NCI-H2227 treated with DMSO at 0.1 percent for 48 hours (cell line): ENCODE data around the gene TLR9.

Experiments
- DNase-seq: peaks from one replicate; lab custom pipeline; 2025; lab: John Stamatoyannopoulos, UW

TLR9 gene

GRCh38 chr3:52217409-52217805 lies 8.0 kb downstream of the TLR9 start:
- DNase-seq = no peak

- no peak for DNase-seq
Measured at GRCh38 chr3:52216585-52217408, 8.6 kb downstream of the TLR9 start.

GRCh38 chr3:52215351-52215750 lies 10.1 kb downstream of the TLR9 start:
- no peak for DNase-seq

- no peak for DNase-seq
Measured at GRCh38 chr3:52213901-52214300, 11.5 kb downstream of the TLR9 start.

- DNase-seq = no peak
Measured at GRCh38 chr3:52213005-52213404, 12.4 kb downstream of the TLR9 start.

GRCh38 chr3:52211268-52211891 lies 14.1 kb downstream of the TLR9 start:
- DNase-seq = no peak

GRCh38 chr3:52210550-52211046 lies 14.8 kb downstream of the TLR9 start:
- no peak for DNase-seq

- no peak for DNase-seq
Measured at GRCh38 chr3:52210037-52210436, 15.4 kb downstream of the TLR9 start.

- no peak for DNase-seq
Measured at GRCh38 chr3:52208556-52208955, 16.9 kb downstream of the TLR9 start.

- DNase-seq = no peak
Measured at GRCh38 chr3:52205727-52206372, 19.6 kb downstream of the TLR9 start.

GRCh38 chr3:52204337-52205073 lies 20.9 kb downstream of the TLR9 start:
- no peak for DNase-seq

GRCh38 chr3:52203701-52204100 lies 21.7 kb downstream of the TLR9 start:
- DNase-seq = no peak

GRCh38 chr3:52202384-52203077 lies 22.9 kb downstream of the TLR9 start:
- DNase-seq = no peak

- DNase-seq = no peak
Measured at GRCh38 chr3:52200981-52201679, 24.3 kb downstream of the TLR9 start.

GRCh38 chr3:52198643-52199608 lies 26.5 kb downstream of the TLR9 start:
- DNase-seq = no peak

- peak; percentile 77 for DNase-seq
Measured at GRCh38 chr3:52197842-52198625, 27.4 kb downstream of the TLR9 start, which contains the start of gene ALAS1. Gene ALAS1 (plus strand): TSS chr3:52198160. CDS start chr3:52199242, 1,082 bp downstream.

- DNase-seq = no peak
Measured at GRCh38 chr3:52197499-52197841, 28.0 kb downstream of the TLR9 start.

- DNase-seq = no peak
Measured at GRCh38 chr3:52196977-52197376, 28.5 kb downstream of the TLR9 start.

- no peak for DNase-seq
Measured at GRCh38 chr3:52195823-52196331, 29.6 kb downstream of the TLR9 start.
